Naive B cell (primary cell): ENCODE data around the gene SORBS2. TPM values are rescaled to one million over a fixed set of nuclear protein-coding genes. Genes with fewer than 3 reads are reported as not detected.

Experiments
- ATAC-seq, 2 donors: fragments of 150-1000 bp; cut with Tn5 transposase; 2 replicates each; pipeline ENCODE4 v1.10.0; 2021; ENCODE audit warnings: low read depth in 2 of 2, mild to moderate bottlenecking in 2 of 2, moderate library complexity in 2 of 2
- DNase-seq: peaks from one replicate; pipeline ENCODE4 v3.0.0; 2022
- H3K27ac Mint-ChIP-seq, 6 donors: one replicate each; pipeline ENCODE4 v1.8.0; 2020 to 2022; ENCODE audit warnings: mild to moderate bottlenecking in 6 of 6, mixed read lengths in 6 of 6, moderate library complexity in 5 of 6, inconsistent platforms in 2 of 6
- H3K27me3 Mint-ChIP-seq, 3 donors: one replicate each; pipeline ENCODE4 v1.8.0; 2021 to 2022; ENCODE audit warnings: mixed read lengths in 3 of 3, mild to moderate bottlenecking in 1 of 3
- H3K36me3 Mint-ChIP-seq, 2 donors: one replicate each; pipeline ENCODE4 v1.8.0; 2020 to 2022; ENCODE audit warnings: mixed read lengths in 2 of 2, inconsistent platforms in 1 of 2, mild to moderate bottlenecking in 1 of 2
- H3K4me1 Mint-ChIP-seq, 3 donors: one replicate each; pipeline ENCODE4 v1.8.0; 2020 to 2022; ENCODE audit warnings: mixed read lengths in 3 of 3, inconsistent platforms in 1 of 3, mild to moderate bottlenecking in 1 of 3, moderate library complexity in 1 of 3
- H3K4me3 Mint-ChIP-seq, 8 donors: one replicate each; pipeline ENCODE4 v1.8.0; 2020 to 2022; ENCODE audit warnings: mild to moderate bottlenecking in 8 of 8, mixed read lengths in 8 of 8, moderate library complexity in 8 of 8, inconsistent platforms in 2 of 8
- H3K9me3 Mint-ChIP-seq, 7 donors: one replicate each; pipeline ENCODE4 v1.8.0; 2020 to 2022; ENCODE audit warnings: mixed read lengths in 7 of 7, mild to moderate bottlenecking in 5 of 7, inconsistent platforms in 2 of 7, moderate library complexity in 1 of 7
- polyA plus RNA-seq, 6 donors: library from polyadenylated mRNA; unstranded; fragments of 300-500 nt; fragmentation: Illumina TruSeq; gene quantifications; one replicate each; pipeline ENCODE4 v1.2.3, GENCODE V29; 2021; ENCODE audit warnings: low read depth in 6 of 6

SORBS2 gene
- polyA plus RNA-seq, 6 donors from 2014 or later, result not detected

DNA sequence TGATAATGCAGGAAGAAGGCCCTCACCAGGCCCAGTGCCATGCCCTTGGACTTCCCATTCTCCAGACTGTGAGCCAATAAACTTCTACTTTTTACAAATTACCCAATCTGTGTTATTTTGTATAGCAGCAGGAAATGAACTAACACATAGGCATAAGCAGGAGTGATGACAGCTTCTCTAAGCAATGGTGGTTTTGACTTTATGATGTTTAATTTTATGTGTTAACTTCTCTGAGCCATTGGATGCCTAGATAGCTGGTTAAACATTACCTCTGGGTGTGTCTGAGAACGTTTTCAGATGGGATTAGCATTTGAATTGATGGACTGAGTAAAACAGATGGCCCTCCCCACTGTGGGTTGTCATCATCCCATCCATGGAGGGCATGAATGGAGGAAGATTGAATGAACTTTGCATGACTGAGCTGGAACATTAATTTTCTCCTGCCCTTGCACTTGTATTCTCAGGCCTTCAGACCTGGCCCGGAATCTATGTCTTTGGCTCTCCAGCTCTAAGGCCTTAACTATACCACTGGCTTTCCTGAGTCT is 262.8 kb downstream of the SORBS2 start:
- Mint-ChIP-seq H3K9me3 (peaks cover 0 to 2% (median 0%) of the 10 kb centered on the region in 7 donors), H3K27ac (peak overlapping the region in 1 of 6 donors; percentile 66), H3K36me3 (no peaks in the 10 kb centered on the region), H3K27me3 (peaks cover 10 to 28% (median 17%) of the 10 kb centered on the region in 3 donors), H3K4me3 (no peak overlapping the region), H3K4me1 (no peaks in the 10 kb centered on the region)
- no peak for DNase-seq
- ATAC-seq, result no peak

DNA sequence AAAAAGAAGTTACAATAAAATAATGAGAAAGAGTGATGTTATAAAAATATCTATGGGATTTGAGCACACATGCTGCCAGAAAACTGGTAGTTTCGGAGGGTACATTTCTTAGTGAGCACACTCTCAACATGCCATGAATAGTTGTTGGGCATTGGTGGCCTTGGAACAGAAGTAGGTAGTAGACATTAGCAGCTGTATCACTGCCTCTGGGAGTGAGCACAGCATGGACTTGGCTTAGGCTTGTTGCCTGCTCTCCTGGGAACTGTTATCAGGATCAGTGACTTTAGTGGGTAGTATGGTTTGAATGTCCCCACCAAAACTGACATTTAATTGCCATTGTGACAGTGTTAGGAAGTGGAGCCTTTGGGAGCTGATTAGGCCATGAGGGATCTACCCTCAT is 263.4 kb downstream of the SORBS2 start:
- Mint-ChIP-seq H3K9me3 (peaks cover 0 to 2% (median 0%) of the 10 kb centered on the region in 7 donors), H3K27ac (no peak overlapping the region), H3K4me3 (no peak overlapping the region), H3K4me1 (no peaks in the 10 kb centered on the region), H3K36me3 (no peaks in the 10 kb centered on the region), H3K27me3 (peaks cover 10 to 28% (median 17%) of the 10 kb centered on the region in 3 donors)
- no peak for ATAC-seq
- no peak for DNase-seq

- DNase-seq, result no peak
- no peak for ATAC-seq
- H3K27me3 Mint-ChIP-seq, result peaks cover 10 to 22% (median 19%) of the 10 kb centered on the region in 3 donors
- peaks cover 0 to 2% (median 0%) of the 10 kb centered on the region in 7 donors for H3K9me3 Mint-ChIP-seq
- no peak overlapping the region for H3K27ac Mint-ChIP-seq
- H3K36me3 Mint-ChIP-seq, result no peaks in the 10 kb centered on the region
- no peak overlapping the region for H3K4me3 Mint-ChIP-seq
- no peaks in the 10 kb centered on the region for H3K4me1 Mint-ChIP-seq
Measured at GRCh38 chr4:185546335-185546734, 265.7 kb downstream of the SORBS2 start.

GRCh38 chr4:185542626-185543315 is 269.2 kb downstream of the SORBS2 start:
- Mint-ChIP-seq H3K4me3 (no peak overlapping the region), H3K27me3 (peaks cover 0 to 12% (median 6%) of the 10 kb centered on the region in 3 donors), H3K27ac (no peak overlapping the region), H3K9me3 (no peaks in the 10 kb centered on the region), H3K36me3 (no peaks in the 10 kb centered on the region), H3K4me1 (no peaks in the 10 kb centered on the region)
- DNase-seq (no peak), ATAC-seq (no peak)

DNA sequence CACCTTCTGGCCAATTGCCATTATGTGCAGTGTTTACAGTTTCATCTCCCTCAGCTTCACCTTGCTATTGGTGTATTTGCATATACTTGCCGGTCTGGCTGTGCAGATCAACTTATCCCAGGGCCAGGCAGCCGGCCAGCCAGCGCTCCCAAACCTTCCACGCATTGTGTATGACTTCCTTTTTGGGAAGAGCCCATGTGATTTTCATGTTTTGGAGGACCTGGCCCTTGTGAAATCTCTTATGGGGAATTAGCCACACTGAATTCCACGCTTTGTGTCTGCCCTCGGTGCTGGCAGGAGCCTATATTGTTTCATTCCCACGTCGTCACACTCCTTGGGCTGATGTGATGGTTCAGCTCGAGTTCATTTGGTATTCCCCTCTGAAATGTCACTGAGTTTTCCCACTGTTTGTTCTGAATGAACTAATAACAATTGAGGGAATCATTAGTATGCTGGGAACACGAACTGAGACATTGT is 270.7 kb downstream of the SORBS2 start:
- Mint-ChIP-seq H3K36me3 (no peaks in the 10 kb centered on the region), H3K4me3 (no peak overlapping the region), H3K27ac (no peak overlapping the region), H3K27me3 (peaks cover 0 to 18% (median 1%) of the 10 kb centered on the region in 3 donors), H3K4me1 (peaks cover 0 to 5% (median 0%) of the 10 kb centered on the region in 3 donors), H3K9me3 (no peaks in the 10 kb centered on the region)
- DNase-seq, result no peak
- no peak for ATAC-seq

GRCh38 chr4:185540487-185541120 is 271.4 kb downstream of the SORBS2 start:
- Mint-ChIP-seq H3K4me3 (no peak overlapping the region), H3K27me3 (peaks cover 0 to 25% (median 0%) of the 10 kb centered on the region in 3 donors)
- DNase-seq, result no peak

DNA sequence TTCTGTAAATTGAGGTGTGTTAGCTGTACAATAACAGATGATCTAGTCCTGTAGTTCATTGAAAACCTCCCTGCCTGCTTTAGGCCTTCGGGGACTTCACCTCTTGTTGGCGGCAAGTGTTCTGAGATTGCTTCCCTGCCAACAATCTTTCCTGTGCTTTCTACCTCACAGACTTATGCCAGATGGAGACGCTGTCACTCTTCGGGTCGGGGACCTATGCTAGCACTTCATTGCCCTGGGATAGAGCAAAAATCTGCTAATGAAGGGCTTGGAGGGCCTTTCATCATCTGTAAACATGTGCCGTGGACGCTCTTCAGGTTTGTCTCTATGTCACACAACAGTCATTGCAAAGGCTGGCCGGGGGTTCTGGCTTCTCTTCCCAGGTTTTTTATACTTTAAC is 272.0 kb downstream of the SORBS2 start:
- Mint-ChIP-seq H3K4me3 (no peak overlapping the region), H3K4me1 (peaks cover 3 to 10% (median 4%) of the 10 kb centered on the region in 3 donors), H3K36me3 (no peaks in the 10 kb centered on the region), H3K27me3 (peaks cover 0 to 26% (median 0%) of the 10 kb centered on the region in 3 donors), H3K9me3 (no peaks in the 10 kb centered on the region), H3K27ac (no peak overlapping the region)
- ATAC-seq (no peak), DNase-seq (no peak)

More at GRCh38 chr4:185540487-185541120, 271.4 kb downstream of the SORBS2 start:
- H3K4me1 Mint-ChIP-seq, result peaks cover 2 to 10% (median 3%) of the 10 kb centered on the region in 3 donors
- ATAC-seq, result no peak
- H3K27ac Mint-ChIP-seq, result no peak overlapping the region
- no peaks in the 10 kb centered on the region for H3K9me3 Mint-ChIP-seq
- no peaks in the 10 kb centered on the region for H3K36me3 Mint-ChIP-seq

- Mint-ChIP-seq H3K36me3 (no peaks in the 10 kb centered on the region), H3K9me3 (no peaks in the 10 kb centered on the region), H3K27me3 (peaks cover 0 to 26% (median 0%) of the 10 kb centered on the region in 3 donors), H3K4me3 (no peak overlapping the region), H3K4me1 (peaks cover 4 to 10% (median 7%) of the 10 kb centered on the region in 3 donors), H3K27ac (no peak overlapping the region)
- DNase-seq (no peak), ATAC-seq (no peak)
Measured at GRCh38 chr4:185538806-185539205, 273.2 kb downstream of the SORBS2 start.

GRCh38 chr4:185536411-185536709 is 275.6 kb downstream of the SORBS2 start:
- DNase-seq (no peak), ATAC-seq (no peak)
- Mint-ChIP-seq H3K4me3 (peak overlapping the region in 1 of 8 donors; percentile 63), H3K27ac (no peak overlapping the region), H3K4me1 (peaks cover 4 to 10% (median 7%) of the 10 kb centered on the region in 3 donors), H3K36me3 (no peaks in the 10 kb centered on the region), H3K9me3 (no peaks in the 10 kb centered on the region), H3K27me3 (peaks cover 11 to 29% (median 17%) of the 10 kb centered on the region in 3 donors)

- no peaks in the 10 kb centered on the region for H3K36me3 Mint-ChIP-seq
- ATAC-seq, result peak in 1 of 2 donors; percentile 4
- H3K27ac Mint-ChIP-seq, result peak overlapping the region in 1 of 6 donors; percentile 43
- H3K9me3 Mint-ChIP-seq, result no peaks in the 10 kb centered on the region
- DNase-seq, result no peak
- peaks cover 17 to 32% (median 23%) of the 10 kb centered on the region in 3 donors for H3K27me3 Mint-ChIP-seq
- H3K4me1 Mint-ChIP-seq, result peaks cover 4 to 10% (median 7%) of the 10 kb centered on the region in 3 donors
- H3K4me3 Mint-ChIP-seq, result peak overlapping the region; percentile 25 to 64 (median 53)
Measured at GRCh38 chr4:185535612-185536410, 276.2 kb downstream of the SORBS2 start.
